SK-N-DZ (cell line): ENCODE results near the gene MRPS16.

Experiments
- small RNA-seq, 2 experiments: library from RNA; depleted of rRNA; stranded (forward); fragments of <200 nt; gene quantifications; one replicate each; pipeline ENCODE3, GENCODE V24; 2014

The MRPS16 gene

Small RNA genes lying within 50 kb of the gene (small RNA-seq; reads per million reads assigned to genes)
- gene RNU6-833P = 0 reads per million in 2 experiments
